Hepatocyte (in vitro differentiated cells): ENCODE data around the gene ADNP2. TPM values are rescaled to one million over a fixed set of nuclear protein-coding genes. Genes with fewer than 3 reads are reported as not detected.
A peak's percentile ranks its signal among the peaks of the same experiment; 100 is the strongest.

Experiments used
- DNase-seq: peaks from one replicate; pipeline ENCODE4 v3.0.0-alpha.2; 2016; ENCODE audit warnings: low spot score
- H2AFZ ChIP-seq: fragments of 200-600 bp; sonication (generic); 2 replicates; pipeline ENCODE4 v1.6.0; 2016; ENCODE audit warnings: antibody characterized with exemption, mild to moderate bottlenecking
- H3K27ac ChIP-seq: fragments of 200-600 bp; sonication (generic); 2 replicates; pipeline ENCODE4 v1.5.1; 2016; ENCODE audit warnings: mild to moderate bottlenecking
- H3K27me3 ChIP-seq: fragments of 200-600 bp; sonication (generic); 2 replicates; pipeline ENCODE4 v1.6.1; 2016
- H3K36me3 ChIP-seq: fragments of 200-600 bp; sonication (generic); replicated peaks from 2 replicates; pipeline ENCODE4 v1.5.1; 2016; ENCODE audit warnings: low read depth; ENCODE audit not compliant: insufficient read depth
- H3K4me1 ChIP-seq: fragments of 200-600 bp; sonication (generic); 2 replicates; pipeline ENCODE4 v1.5.1; 2016; ENCODE audit warnings: mild to moderate bottlenecking, moderate library complexity; ENCODE audit not compliant: insufficient read depth
- H3K4me2 ChIP-seq: fragments of 200-600 bp; sonication (generic); 2 replicates; pipeline ENCODE4 v1.6.0; 2016
- H3K4me3 ChIP-seq: fragments of 200-600 bp; sonication (generic); 2 replicates; pipeline ENCODE4 v1.5.1; 2016; ENCODE audit warnings: mild to moderate bottlenecking
- H3K79me2 ChIP-seq: fragments of 200-600 bp; sonication (generic); 2 replicates; pipeline ENCODE4 v1.6.0; 2017; ENCODE audit warnings: mild to moderate bottlenecking
- H3K9me2 ChIP-seq: fragments of 200-600 bp; sonication (generic); replicated peaks from 2 replicates; pipeline ENCODE4 v1.6.0; 2017; ENCODE audit warnings: mild to moderate bottlenecking; ENCODE audit not compliant: insufficient read depth
- H3K9me3 ChIP-seq: fragments of 200-600 bp; sonication (generic); 2 replicates; pipeline ENCODE4 v1.5.1; 2016; ENCODE audit warnings: low read depth, mild to moderate bottlenecking
- H4K20me1 ChIP-seq: fragments of 200-600 bp; sonication (generic); 2 replicates; pipeline ENCODE4 v1.6.0; 2016; ENCODE audit warnings: mild to moderate bottlenecking; ENCODE audit not compliant: insufficient read depth, poor library complexity, severe bottlenecking
- CTCF ChIP-seq: fragments of 200-600 bp; sonication (generic); IDR thresholded peaks from 2 replicates; pipeline ENCODE4 v1.5.1; 2016; ENCODE audit warnings: antibody characterized with exemption, mild to moderate bottlenecking; ENCODE audit not compliant: poor library complexity
- EZH2 ChIP-seq: fragments of 200-600 bp; sonication (generic); IDR thresholded peaks from 2 replicates; pipeline ENCODE4 v1.6.1; 2016; ENCODE audit warnings: antibody characterized with exemption, mild to moderate bottlenecking, borderline replicate concordance
- EZH2phosphoT487 ChIP-seq: fragments of 200-600 bp; sonication (generic); IDR thresholded peaks from one replicate; pipeline ENCODE4 v1.6.1; 2018; ENCODE audit warnings: antibody characterized with exemption, mild to moderate bottlenecking, low read depth, moderate library complexity; ENCODE audit not compliant: unreplicated experiment, severe bottlenecking
- WGBS: methylation state at CpG from one replicate; pipeline ENCODE4 v1.1.6; 2016; ENCODE audit warnings: low lambda C conversion rate; ENCODE audit errors: missing lambda C conversion rate; 5-methylcytosine and 5-hydroxymethylcytosine counted together
- polyA plus RNA-seq: library from polyadenylated mRNA; unstranded; fragments of >200 nt; fragmentation: Nextera tagmentation; extraction: Ambion mirVana; gene quantifications from 2 replicates; pipeline ENCODE4 v1.2.1, GENCODE V29; 2016
- total RNA-seq: library from RNA; depleted of rRNA; stranded (reverse); fragments of >200 nt; gene quantifications from 2 replicates; pipeline ENCODE4 v1.2.3, GENCODE V29; 2014

ADNP2 gene
- total and polyA plus RNA-seq, 2 experiments from 2014 or later: 5.3 to 19.8 TPM

GRCh38 chr18:80168346-80168745 is 59.3 kb downstream of the ADNP2 start:
- WGBS: 87% methylated on average over 2 of the region's 2 CpGs
- TF ChIP-seq CTCF: no peak
- TF ChIP-seq EZH2phosphoT487: no peak
- TF ChIP-seq EZH2: no peak
- no peaks in the 10 kb centered on the region for H3K36me3 ChIP-seq
- peak overlapping the region; percentile 27 for H3K27ac ChIP-seq
- no peaks in the 10 kb centered on the region for H3K9me3 ChIP-seq
- peaks cover 9% of the 10 kb centered on the region for H3K4me1 ChIP-seq
- H3K9me2 ChIP-seq: no peaks in the 10 kb centered on the region
- no peak overlapping the region for H3K4me3 ChIP-seq
- H4K20me1 ChIP-seq: no peaks in the 10 kb centered on the region
- H3K4me2 ChIP-seq: no peak overlapping the region
- H3K27me3 ChIP-seq: no peaks in the 10 kb centered on the region
- DNase-seq: no peak
- H3K79me2 ChIP-seq: no peaks in the 10 kb centered on the region
- H2AFZ ChIP-seq: no peak overlapping the region

DNA sequence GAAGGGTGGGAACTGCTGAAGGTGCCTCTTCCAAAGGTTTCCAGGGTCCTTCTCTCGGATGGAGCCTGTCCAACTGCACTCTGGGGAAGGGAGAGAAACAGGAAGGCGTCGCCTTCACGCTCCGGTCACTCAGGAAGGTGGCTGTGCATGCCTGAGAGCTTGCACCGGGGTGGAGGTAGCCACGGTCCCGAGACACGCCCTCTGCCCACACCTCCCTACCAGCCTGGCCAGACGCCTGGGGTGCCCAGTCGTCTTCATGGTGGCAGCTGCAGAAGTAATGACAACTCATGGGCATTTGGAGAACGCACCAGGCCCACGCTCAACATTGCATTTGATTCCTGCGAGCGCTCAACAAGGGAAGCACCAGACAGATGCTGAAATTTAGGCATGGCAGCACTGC is 59.9 kb downstream of the ADNP2 start:
- no peaks in the 10 kb centered on the region for H3K79me2 ChIP-seq
- no peak overlapping the region for H3K4me2 ChIP-seq
- no peak overlapping the region for H2AFZ ChIP-seq
- H3K27me3 ChIP-seq: no peaks in the 10 kb centered on the region
- H3K4me3 ChIP-seq: no peak overlapping the region
- 95% methylated on average over 15 of the region's 15 CpGs for WGBS
- no peaks in the 10 kb centered on the region for H3K9me2 ChIP-seq
- H4K20me1 ChIP-seq: no peaks in the 10 kb centered on the region
- no peaks in the 10 kb centered on the region for H3K9me3 ChIP-seq
- TF ChIP-seq EZH2 (no peak), EZH2phosphoT487 (no peak), CTCF (no peak)
- peaks cover 9% of the 10 kb centered on the region for H3K4me1 ChIP-seq
- H3K36me3 ChIP-seq: no peaks in the 10 kb centered on the region
- H3K27ac ChIP-seq: peak overlapping the region; percentile 27
- DNase-seq: no peak

DNA sequence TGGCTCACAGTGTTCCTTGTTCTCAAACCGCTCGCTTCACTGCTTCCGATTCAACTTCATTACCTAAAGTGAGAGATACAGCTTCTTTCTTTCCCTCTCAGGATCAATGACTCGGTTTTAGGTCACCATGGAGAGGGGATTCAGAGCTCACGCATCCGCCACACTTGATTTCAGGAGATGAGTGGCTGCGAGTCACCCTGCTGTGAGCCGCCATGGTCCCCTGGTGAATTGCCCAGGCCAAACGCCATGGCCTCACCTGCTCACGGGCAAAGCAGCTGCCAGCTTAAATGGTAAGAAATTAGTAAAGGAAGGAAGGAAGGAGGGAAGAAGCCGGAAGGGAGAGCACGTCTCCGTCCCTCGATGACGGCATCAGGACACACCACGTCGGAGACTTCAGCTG is 60.5 kb downstream of the ADNP2 start:
- no peak for DNase-seq
- Histone ChIP-seq H3K9me2 (no peaks in the 10 kb centered on the region), H2AFZ (no peak overlapping the region), H3K4me2 (no peak overlapping the region), H3K79me2 (no peaks in the 10 kb centered on the region), H4K20me1 (no peaks in the 10 kb centered on the region), H3K9me3 (no peaks in the 10 kb centered on the region), H3K27me3 (no peaks in the 10 kb centered on the region), H3K27ac (no peak overlapping the region), H3K4me1 (peaks cover 9% of the 10 kb centered on the region), H3K4me3 (no peak overlapping the region), H3K36me3 (no peaks in the 10 kb centered on the region)
- WGBS: 95% methylated on average over 17 of the region's 17 CpGs
- no peak for TF ChIP-seq EZH2phosphoT487
- no peak for TF ChIP-seq EZH2
- no peak for TF ChIP-seq CTCF

- Histone ChIP-seq H2AFZ (no peak overlapping the region), H3K4me3 (no peak overlapping the region), H3K27me3 (no peaks in the 10 kb centered on the region), H3K9me2 (no peaks in the 10 kb centered on the region), H3K79me2 (no peaks in the 10 kb centered on the region), H3K4me1 (peaks cover 9% of the 10 kb centered on the region), H3K36me3 (no peaks in the 10 kb centered on the region), H3K9me3 (no peaks in the 10 kb centered on the region), H3K27ac (peak overlapping the region; percentile 56), H4K20me1 (no peaks in the 10 kb centered on the region), H3K4me2 (peak overlapping the region; percentile 66)
- DNase-seq: no peak
- WGBS: 89% methylated on average over 7 of the region's 7 CpGs
- TF ChIP-seq EZH2 (no peak), EZH2phosphoT487 (no peak)
Measured at GRCh38 chr18:80170395-80171053, 61.5 kb downstream of the ADNP2 start.
